NCI-H510A treated with DMSO at 0.1 percent for 48 hours (cell line): Measurements from ENCODE around the gene CIC.

Experiments
- DNase-seq: peaks from one replicate; lab custom pipeline; 2025; lab: John Stamatoyannopoulos, UW

CIC gene

GRCh38 chr19:42288881-42289555 lies 20.0 kb downstream of the CIC start:
- no peak for DNase-seq

- DNase-seq = no peak
Measured at GRCh38 chr19:42289556-42290041, 20.5 kb downstream of the CIC start.

GRCh38 chr19:42290136-42290522 lies 21.1 kb downstream of the CIC start:
- DNase-seq = no peak

- no peak for DNase-seq
Measured at GRCh38 chr19:42290523-42291434, 21.7 kb downstream of the CIC start.

GRCh38 chr19:42291435-42291810 lies 22.4 kb downstream of the CIC start:
- DNase-seq = peak; percentile 15

GRCh38 chr19:42292042-42292960 lies 23.2 kb downstream of the CIC start:
- no peak for DNase-seq

- DNase-seq = no peak
Measured at GRCh38 chr19:42292963-42293362, 23.9 kb downstream of the CIC start.

- no peak for DNase-seq
Measured at GRCh38 chr19:42293540-42293939, 24.5 kb downstream of the CIC start.

- DNase-seq = no peak
Measured at GRCh38 chr19:42293948-42294347, 24.9 kb downstream of the CIC start.

- no peak for DNase-seq
Measured at GRCh38 chr19:42294471-42295137, 25.6 kb downstream of the CIC start.

- no peak for DNase-seq
Measured at GRCh38 chr19:42295342-42295741, 26.3 kb downstream of the CIC start.

GRCh38 chr19:42295831-42296525 lies 26.9 kb downstream of the CIC start:
- peak; percentile 85 for DNase-seq

- DNase-seq = no peak
Measured at GRCh38 chr19:42297039-42297438, 28.0 kb downstream of the CIC start.

GRCh38 chr19:42301646-42302203 lies 32.7 kb downstream of the CIC start, which contains the start of gene PRR19:
Gene PRR19 (plus strand): TSS chr19:42302132. CDS start chr19:42309585, 7,453 bp downstream.
- DNase-seq = peak; percentile 37

- no peak for DNase-seq
Measured at GRCh38 chr19:42303101-42303464, 34.0 kb downstream of the CIC start.

- DNase-seq = no peak
Measured at GRCh38 chr19:42303876-42304275, 34.8 kb downstream of the CIC start.

- DNase-seq = no peak
Measured at GRCh38 chr19:42306646-42307045, 37.6 kb downstream of the CIC start.

- no peak for DNase-seq
Measured at GRCh38 chr19:42309686-42310085, 40.6 kb downstream of the CIC start.

GRCh38 chr19:42311657-42312056 lies 42.6 kb downstream of the CIC start:
- DNase-seq = no peak

- no peak for DNase-seq
Measured at GRCh38 chr19:42312370-42312769, 43.3 kb downstream of the CIC start.
